GM21447 (cell line): ENCODE data around the gene BFSP2.
"Not testable (repeated sequence)": the region's sequence is repeated elsewhere in the genome, so short reads cannot be mapped to it uniquely, and the experiment has no call there.

Experiments used
- ATAC-seq: cut with Tn5 transposase; IDR thresholded peaks from one replicate; pipeline ENCODE4 v1.9.1; 2021; ENCODE audit not compliant: unreplicated experiment

Gene BFSP2

DNA sequence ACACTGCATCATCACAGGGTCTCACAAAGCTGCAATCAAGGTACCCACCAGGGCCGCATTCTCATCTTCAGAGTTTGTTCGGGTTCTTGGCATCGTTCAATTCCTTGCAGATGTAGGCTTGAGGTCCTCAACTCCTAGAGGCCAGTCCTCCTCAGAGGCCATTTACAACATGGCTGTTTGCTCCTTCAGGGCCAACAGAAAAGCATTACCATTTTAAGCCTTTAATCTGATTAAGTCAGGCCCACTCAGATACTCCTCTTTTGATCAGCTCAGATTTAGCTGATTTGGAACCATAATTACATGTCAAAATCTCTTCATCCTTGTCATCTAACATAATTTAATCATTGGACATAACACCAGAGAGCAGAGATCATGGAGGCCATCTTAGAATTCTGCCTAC is 55.4 kb downstream of the BFSP2 start:
- ATAC-seq, result no peak

DNA sequence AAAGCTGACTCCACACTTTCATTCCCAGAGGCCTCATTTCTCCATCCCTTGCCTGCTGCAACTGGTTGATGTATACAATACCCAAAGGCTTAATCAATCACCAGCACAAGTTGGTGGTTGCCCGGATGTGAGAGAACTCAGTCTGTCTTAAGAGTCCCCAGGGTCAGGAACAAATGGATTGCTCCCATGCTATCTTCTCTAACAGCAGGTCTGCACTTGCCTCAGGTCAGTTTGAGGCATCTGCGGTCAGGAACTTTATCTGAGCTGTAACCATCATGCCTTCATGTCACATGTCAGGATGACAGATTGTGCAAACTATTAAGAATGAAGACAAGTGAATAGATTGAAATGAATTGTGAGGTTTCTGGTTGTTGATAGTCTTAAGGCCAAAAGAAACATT is 56.1 kb downstream of the BFSP2 start:
- no peak for ATAC-seq

DNA sequence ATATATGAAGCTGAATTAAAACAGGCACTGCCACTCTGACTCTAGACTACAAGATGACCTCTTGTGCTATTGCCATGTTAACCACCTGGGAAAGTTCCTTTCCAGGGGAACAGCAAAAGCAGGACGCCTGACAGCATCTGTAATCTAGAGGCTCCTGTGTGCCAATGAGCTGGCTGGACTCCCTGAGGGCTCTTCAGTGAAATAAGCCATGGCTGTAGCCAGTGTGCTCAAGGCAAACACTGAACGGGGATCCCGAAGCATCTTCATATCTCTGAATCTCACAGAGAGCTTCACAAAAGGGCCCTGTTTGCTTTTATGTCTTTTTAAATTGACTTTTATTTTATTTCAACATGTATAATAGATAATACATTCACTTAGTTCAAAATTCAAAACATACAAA is 57.2 kb downstream of the BFSP2 start:
- ATAC-seq, result no peak

DNA sequence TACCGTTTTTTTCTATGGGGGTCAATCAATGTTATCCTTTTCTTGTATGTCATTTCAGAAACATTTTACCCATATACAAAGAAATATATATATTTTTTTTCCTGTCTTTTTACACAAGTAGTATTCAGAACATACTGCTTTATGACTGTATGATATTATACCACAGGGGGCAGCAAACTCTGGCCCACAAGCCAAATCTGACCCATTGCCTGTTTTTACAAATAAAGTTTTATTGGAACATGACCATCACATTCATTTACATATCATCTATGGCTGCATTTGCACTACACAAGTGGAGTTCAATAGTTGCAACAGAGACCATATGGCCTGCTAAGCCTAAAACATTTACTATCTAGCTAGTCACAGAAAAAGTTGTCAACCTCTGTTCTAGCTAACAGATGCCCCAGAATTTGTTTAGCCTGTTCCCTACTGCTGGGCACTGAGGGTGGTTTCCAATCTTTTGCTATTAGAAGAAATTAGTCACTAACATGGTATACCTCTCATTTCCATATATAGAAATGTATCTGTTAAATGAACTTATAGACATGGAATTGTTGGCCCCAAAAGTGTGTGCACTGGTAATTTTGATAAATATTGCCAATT is 57.7 kb downstream of the BFSP2 start:
- ATAC-seq, result no peak

DNA sequence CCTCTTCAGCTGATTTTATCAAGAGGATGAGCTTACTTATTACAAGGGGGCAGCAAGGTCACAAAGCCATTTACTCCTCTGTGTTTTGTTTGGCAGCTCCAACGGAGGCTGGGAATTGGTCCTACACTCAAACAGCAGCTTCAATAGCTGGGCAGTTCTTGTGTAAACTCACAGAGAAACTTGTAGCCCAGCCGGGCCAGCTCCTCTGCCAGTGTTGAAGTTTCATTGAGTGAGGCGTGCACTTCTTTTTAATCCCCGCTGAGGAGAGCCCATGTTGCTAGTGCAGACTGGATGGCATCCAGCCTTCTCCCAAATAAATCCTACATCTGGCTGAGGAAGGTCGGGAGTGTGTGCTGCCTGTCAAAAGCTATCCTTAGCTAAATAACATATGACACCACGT is 59.5 kb downstream of the BFSP2 start:
- ATAC-seq, result no peak

DNA sequence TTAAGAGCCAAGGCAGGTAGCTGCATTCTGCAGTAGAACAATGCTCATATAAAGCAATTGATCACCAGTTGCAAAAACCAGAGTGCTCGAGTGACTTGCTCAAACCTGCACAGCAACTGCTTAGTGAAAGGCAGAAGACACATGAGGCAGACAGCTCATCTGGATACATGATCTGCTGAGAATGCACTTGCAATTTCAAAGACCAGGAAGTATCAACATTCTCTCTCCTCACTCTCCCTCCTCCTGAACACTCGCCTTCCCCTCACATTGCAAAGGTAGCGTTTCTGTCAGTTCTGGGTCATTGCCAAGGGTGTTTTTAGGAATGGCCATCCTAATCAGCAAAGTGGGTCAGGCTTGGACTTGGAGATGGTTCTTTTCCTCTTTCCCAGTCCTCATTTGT is 61.0 kb downstream of the BFSP2 start:
- no peak for ATAC-seq

DNA sequence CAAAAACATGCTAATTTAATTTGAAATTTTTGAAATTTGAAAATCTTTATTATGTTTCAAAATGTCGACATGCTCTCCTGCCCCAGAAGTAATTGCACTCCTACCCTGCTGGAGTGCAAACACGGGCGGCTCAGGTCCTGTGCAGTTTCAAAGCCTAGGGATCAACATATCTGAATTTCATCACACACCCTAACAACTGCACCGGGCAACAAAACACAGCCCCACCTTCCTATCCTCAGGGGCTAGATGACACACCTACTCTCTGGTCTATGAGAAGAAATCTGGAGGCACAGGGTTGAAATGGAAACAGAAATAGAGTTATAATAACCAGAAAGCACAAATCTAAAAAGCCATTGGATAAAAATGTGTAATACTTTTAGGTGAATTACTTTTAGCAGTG is 61.4 kb downstream of the BFSP2 start:
- no peak for ATAC-seq

DNA sequence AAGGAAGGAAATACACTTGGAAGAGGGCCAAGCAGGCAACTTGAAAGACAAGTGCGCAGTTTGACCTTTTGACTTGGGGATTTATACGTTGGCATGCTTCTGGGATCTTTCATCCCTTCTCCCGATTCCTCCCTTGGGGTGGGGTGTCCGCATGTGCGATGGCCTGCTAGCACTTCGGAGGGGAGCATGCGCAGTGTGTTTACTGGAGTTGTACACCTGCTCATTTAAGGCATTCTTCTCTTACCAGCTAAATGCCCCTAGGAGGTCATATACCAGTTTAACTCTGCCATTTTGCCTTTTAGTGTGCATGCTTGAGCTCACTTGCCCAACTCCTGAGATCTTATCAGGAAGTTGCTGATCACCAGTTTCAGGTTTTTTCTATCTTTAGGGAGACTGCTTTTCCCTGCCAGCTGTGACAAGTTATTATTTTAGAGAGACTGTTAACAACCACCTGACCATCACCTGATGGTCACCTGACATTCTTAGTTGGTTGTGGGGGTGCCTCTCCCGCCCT is 63.5 kb downstream of the BFSP2 start:
- ATAC-seq, result no peak

DNA sequence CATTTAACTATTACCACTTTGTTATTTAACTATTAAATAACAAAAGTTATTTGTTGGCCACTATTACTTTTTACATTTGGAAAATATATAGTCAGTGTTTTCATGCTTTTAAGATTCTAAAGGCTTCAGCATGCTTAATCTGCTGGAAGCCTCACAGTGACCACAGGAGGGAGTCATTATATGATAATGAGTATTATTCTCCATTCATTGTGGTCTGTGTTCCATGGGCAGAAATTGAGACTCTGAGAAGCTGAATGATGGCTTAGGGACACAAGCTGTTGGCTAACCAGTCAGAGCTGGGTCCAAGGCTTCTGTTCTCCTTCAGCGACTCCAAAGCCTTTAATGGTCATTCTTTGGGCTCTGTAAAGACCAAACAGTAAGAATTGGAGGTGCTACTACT is 64.7 kb downstream of the BFSP2 start:
- ATAC-seq, result peak; percentile 36

DNA sequence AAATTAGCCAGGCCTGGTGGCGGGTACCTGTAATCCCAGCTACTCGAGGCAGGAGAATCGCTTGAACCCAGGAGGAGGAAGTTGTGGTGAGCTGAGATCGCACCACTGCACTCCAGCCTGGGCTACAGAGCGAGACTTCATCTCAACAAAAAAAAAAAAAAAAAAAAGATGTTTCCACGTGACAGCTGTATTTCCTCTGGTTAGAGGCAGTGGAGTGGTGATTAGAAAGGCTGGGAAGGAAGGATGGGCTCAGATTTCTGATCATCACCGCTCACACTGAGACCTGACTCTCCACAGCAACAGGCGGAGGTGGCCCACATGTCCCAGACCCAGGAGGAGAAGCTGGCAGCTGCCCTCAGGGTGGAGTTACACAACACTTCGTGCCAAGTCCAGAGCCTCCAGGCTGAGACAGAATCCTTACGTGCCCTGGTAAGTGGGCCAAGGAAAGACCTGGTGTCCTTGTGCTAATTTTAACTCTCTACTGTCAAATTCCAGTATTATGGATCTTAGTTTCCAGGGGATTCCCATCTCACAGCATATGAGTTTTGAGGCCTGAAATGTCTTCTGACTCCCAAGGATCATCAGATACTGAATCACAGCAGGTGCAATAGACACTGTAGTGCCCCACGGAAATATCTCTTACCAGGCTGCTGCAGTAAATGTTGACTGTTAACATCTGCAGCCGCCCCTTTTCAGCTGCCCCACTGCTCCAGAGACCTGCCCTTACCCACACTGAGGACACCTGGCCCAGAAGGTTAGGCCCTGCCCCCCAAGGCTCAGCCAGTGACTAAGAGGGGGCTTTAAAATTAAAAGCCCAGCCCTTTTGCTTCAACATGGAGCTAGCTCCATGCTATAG is 66.9 kb downstream of the BFSP2 start:
- ATAC-seq, result no peak

DNA sequence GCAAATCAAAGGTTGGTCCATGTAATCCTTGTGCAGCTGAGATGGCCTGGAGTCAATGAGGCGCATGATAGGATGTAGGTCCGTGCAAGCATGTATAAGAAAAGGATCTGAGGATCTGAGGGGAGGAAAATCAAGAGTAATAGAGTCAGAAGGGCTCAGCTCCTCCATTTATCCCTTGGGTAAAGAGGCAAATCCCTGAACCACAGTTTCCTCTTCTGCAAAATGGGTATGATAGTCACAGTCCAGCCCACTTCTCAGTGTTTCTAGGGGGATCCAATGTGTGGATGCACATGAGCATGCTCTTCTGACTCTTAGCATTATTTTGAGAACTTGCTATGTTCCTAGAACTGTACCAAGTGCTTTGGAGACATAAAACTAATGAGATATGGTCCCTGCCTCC is 67.9 kb downstream of the BFSP2 start:
- ATAC-seq, result no peak

DNA sequence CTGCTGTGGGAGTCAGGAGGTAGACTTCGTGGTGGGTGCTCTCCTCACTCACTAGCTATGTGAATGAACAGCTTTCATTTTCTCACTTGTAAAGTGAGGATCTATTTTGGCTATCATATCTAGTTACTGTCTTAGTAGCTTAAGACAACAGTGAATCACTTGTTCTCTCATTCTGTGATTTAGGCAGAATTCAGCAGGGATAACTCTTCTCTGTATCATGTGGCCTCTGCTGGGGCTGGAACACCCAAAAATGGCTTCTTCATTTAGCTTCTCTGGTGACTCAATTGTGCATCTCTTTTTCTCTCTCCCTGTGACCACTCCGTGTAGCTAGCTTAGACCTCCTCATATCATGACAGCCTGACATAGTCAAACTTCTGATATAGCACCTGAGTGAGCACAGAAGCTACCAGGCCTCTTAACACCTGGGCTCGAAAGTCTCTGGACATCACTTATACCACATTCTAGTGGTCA is 68.4 kb downstream of the BFSP2 start:
- no peak for ATAC-seq

DNA sequence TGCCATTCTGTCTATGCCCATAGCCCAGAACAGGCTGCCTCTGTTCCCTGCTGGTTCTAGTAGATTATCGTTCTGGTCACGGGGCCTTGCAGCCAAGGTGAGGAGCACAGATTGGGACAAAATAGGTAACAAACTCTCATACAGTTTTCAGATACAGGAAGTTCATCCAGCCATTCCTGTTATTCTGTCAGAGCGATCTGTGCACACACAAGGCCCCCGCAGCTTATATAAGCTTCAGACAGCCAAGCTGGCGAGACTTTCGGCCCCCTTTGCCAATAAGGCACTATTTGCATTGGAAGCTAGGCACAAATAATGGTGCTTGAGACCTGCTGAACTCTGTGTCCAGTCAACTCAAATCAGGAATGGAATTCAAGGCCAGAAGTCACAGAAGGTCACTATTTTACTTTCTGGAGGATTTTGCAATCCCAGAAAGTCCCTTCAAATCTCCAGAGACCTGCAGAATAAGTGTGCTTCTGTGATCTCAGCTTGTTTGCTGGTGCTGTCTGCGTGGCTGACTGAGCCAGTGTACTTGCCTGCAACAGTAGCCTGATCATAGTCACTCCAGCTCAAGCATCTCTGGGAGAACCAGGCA is 69.4 kb downstream of the BFSP2 start:
- no peak for ATAC-seq

DNA sequence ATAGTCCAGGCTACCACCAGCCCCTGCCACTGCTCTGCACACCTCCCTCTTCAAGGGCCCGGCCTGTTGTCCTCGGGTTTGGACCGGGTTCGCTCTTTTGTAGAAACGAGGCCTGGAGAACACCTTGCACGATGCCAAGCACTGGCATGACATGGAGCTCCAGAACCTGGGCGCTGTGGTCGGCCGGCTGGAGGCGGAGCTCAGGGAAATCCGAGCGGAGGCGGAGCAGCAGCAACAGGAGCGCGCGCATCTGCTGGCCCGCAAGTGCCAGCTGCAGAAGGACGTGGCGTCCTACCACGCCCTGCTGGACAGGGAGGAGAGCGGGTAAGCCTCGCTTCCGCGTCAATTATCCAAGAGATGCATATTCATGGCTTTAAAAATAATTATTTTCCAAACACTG is 72.4 kb downstream of the BFSP2 start:
- ATAC-seq, result no peak

DNA sequence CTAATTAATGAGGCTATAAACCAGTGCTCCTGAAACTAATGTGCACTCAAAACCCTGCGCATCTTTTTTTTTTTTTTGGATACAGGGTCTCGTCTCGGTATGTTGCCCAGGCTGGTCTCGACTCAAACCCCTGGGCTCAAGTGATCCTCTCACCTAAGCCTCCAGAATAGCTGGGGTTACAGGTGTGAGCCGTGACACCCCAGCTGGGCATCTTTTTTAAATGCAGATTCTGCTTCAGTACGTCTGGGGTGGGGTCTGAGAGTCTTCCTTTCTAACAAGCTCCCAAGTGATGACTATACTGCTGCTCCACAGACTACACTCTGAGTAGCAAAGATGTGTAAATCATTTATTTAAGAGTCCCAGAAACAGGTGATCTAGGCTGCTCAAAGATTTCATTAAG is 73.0 kb downstream of the BFSP2 start:
- ATAC-seq, result no peak

DNA sequence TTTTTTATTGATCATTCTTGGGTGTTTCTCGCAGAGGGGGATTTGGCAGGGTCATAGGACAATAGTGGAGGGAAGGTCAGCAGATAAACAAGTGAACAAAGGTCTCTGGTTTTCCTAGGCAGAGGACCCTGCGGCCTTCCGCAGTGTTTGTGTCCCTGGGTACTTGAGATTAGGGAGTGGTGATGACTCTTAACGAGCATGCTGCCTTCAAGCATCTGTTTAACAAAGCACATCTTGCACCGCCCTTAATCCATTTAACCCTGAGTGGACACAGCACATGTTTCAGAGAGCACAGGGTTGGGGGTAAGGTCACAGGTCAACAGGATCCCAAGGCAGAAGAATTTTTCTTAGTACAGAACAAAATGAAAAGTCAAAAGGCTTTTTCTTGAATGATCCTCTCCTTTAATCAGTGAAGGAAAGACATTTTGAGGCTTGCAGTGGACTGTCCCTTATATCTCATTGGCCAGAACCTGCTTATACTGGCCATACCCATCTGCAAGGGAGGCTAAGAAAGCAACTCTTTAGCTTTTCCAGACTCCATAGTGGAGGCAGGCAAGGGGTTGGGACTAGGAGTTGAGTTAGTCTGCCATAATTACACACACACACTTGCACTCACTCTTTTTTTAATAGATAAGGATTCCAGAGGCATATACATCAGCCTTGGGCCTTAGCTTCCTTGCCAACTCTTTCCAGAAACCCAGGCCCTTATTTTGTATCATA is 73.8 kb downstream of the BFSP2 start:
- not testable (repeated sequence) for ATAC-seq

DNA sequence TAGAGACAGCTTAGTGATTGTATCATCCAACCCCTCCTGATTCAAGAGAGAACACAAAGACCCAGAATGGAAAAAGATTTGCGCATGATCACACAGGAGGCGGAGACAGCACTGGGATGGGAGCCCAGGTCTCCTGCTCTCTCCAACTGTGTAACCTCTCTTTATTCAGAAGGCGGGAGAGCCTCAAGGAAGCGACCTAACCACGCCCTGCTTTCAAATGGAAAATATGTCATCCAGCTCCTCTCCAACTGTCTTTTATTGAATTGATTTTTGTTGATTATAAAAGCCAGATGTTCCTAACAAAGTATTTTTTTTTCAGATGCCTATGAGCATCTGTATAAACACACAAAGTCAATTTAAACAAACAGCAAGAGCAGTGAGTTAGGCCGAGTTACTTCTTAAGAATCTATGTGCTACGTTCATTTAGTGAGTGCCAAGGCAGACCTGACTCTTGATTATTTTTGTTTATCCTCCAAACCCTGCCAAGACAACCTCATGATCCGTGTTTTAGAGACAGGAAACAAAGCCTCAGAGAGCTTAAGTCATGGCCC is 74.5 kb downstream of the BFSP2 start:
- ATAC-seq, result no peak

DNA sequence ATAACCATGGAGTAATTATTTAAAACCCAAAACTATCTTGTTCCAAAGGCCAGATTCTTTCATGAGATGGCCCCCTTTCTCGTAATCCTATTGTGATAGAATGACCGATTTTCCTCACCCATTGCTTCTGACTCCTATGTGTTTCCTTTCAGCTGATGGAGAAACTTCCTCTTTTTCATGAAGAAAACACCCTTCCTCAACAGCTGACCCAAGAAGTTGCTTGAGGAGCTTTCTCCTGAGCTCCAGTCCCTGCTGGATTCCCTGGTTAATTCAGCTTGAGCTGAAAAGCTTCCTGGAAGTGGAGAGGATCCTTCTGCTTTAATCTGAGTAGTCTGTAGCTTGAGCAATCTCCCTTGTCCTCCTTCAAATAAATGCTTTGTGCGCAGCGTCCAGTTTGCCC is 75.0 kb downstream of the BFSP2 start:
- ATAC-seq, result no peak

DNA sequence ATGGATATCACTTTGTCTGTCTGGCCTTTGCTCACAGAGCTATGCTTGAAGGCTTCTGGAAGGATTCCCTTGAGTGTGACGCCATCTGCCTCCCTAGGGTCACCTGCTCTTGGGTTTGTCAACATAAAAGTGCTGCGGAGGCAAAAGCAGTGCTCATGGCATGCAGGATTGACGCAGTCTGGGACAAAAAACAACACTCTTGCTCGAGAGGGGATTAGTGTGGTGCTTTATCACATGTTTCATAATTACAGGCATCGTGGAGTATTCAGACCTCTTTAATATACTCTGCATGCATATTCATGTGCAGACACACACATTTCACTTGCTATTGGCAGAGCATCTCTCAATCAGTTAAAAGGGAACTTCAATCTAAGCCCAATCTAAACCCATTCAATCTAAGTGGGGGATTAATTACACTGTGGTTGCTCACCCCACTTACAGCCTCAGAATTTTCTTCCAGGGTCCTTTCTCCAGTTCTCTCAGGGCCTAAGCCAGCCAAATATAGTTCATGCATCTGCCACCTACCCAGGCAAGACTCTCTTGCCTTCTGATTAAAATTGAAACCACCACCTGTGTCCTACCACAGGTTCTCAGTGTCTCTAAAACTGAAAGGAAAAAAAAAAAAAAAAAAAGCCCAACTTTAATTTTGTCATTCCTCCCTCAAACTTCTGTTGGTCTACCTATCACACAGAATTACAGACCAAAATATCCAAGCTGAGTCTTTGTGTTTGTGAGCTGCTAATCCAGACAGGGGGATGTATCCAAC is 75.6 kb downstream of the BFSP2 start:
- ATAC-seq, result peak; percentile 70

DNA sequence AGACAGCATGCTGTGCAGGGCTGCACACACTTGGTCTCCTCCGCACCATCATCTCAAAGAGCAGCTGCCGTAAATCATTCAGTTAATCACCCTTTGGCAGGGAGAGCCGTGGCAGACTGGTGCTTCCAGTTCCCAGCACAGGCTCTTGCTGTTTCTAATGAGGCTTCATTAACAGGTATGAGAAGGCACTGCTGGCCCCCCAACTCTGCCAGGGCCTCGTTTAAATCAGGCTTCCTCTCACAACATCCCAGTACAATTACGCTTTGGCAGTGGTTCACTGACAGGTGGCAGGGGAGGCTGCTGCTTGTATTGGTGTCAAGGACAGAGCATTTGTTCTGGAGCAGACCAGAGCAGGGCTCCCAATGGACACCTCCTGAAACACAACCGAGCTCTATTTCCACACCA is 77.1 kb downstream of the BFSP2 start:
- peak; percentile 0 for ATAC-seq
